Peyer's patch (tissue), 4 donors: Measurements from ENCODE around the gene GNGT1. TPM values are rescaled to one million over a fixed set of nuclear protein-coding genes. Genes with fewer than 3 reads are reported as not detected.
A peak's percentile ranks its signal among the peaks of the same experiment; 100 is the strongest.

Source experiments
- DNase-seq, 3 donors: peaks; one replicate each; pipeline ENCODE4 v3.0.0-alpha.2; 2017 to 2019
- H3K27ac ChIP-seq, 4 donors: fragments of 200-600 bp; sonication (generic); one replicate each; pipeline ENCODE4 v1.5.1; 2016 to 2019
- H3K27me3 ChIP-seq, 2 donors: fragments of 200-600 bp; sonication (generic); one replicate each; pipeline ENCODE4 v1.5.1; 2019
- H3K36me3 ChIP-seq, 3 donors: fragments of 200-600 bp; sonication (generic); one replicate each; pipeline ENCODE4 v1.5.1; 2016 to 2019
- H3K4me1 ChIP-seq, 4 donors: fragments of 200-600 bp; sonication (generic); one replicate each; pipeline ENCODE4 v1.5.1; 2016 to 2019
- H3K4me3 ChIP-seq, 4 donors: fragments of 200-600 bp; sonication (generic); 1 replicate in 3 of 4; 2 replicates in 1 of 4; pipeline ENCODE4 v1.5.1; 2016 to 2019; ENCODE audit warnings: mild to moderate bottlenecking in 1 of 4
- H3K9me3 ChIP-seq, 4 donors: fragments of 200-600 bp; sonication (generic); one replicate each; pipeline ENCODE4 v1.5.1; 2016 to 2019; ENCODE audit warnings: mild to moderate bottlenecking in 1 of 4
- CTCF ChIP-seq, 6 experiments: fragments of 450-650 bp in 4 of 6; fragments of 200-600 bp in 2 of 6; sonication (generic) in 1 of 6; IDR thresholded peaks; one replicate each; pipeline ENCODE4 v1.5.1; 2017 to 2019; ENCODE audit warnings: antibody characterized with exemption in 6 of 6, mild to moderate bottlenecking in 3 of 6, moderate library complexity in 1 of 6
- POLR2A ChIP-seq, 2 donors: fragments of 450-650 bp; IDR thresholded peaks; one replicate each; pipeline ENCODE4 v1.5.1; 2017; ENCODE audit warnings: antibody characterized with exemption in 2 of 2, mild to moderate bottlenecking in 2 of 2, moderate library complexity in 2 of 2
- total RNA-seq, 4 donors: library from RNA; depleted of rRNA; stranded (reverse); fragments of >200 nt; gene quantifications; one replicate each; pipeline ENCODE4 v1.1.0, GENCODE V29; 2016

The GNGT1 gene
- total RNA-seq, 4 donors from 2014 or later, result not detected

GRCh38 chr7:93938293-93938692, 31.9 kb downstream of the GNGT1 start:
- Histone ChIP-seq H3K4me3 (no peak overlapping the region), H3K27me3 (no peaks in the 10 kb centered on the region), H3K36me3 (no peaks in the 10 kb centered on the region), H3K27ac (no peak overlapping the region), H3K4me1 (no peaks in the 10 kb centered on the region), H3K9me3 (no peaks in the 10 kb centered on the region)
- TF ChIP-seq CTCF (IDR thresholded peaks at IDR 0.05) (no peak), POLR2A (IDR thresholded peaks at IDR 0.05) (no peak)
- no peak for DNase-seq

- DNase-seq, result no peak
- Histone ChIP-seq H3K27ac (no peak overlapping the region), H3K36me3 (no peaks in the 10 kb centered on the region)
Observed at GRCh38 chr7:93941945-93942344, 35.6 kb downstream of the GNGT1 start.

GRCh38 chr7:93943816-93944540, 37.6 kb downstream of the GNGT1 start:
- Histone ChIP-seq H3K4me1 (no peaks in the 10 kb centered on the region), H3K4me3 (no peak overlapping the region), H3K27me3 (no peaks in the 10 kb centered on the region), H3K9me3 (no peaks in the 10 kb centered on the region), H3K27ac (no peak overlapping the region), H3K36me3 (no peaks in the 10 kb centered on the region)
- no peak for DNase-seq
- TF ChIP-seq CTCF (IDR thresholded peaks at IDR 0.05) (no peak), POLR2A (IDR thresholded peaks at IDR 0.05) (no peak)

More at GRCh38 chr7:93941945-93942344, 35.6 kb downstream of the GNGT1 start:
- no peaks in the 10 kb centered on the region for H3K4me1 ChIP-seq
- H3K4me3 ChIP-seq, result no peak overlapping the region
- H3K9me3 ChIP-seq, result no peaks in the 10 kb centered on the region
- H3K27me3 ChIP-seq, result no peaks in the 10 kb centered on the region
- TF ChIP-seq CTCF (IDR thresholded peaks at IDR 0.05), result no peak
- no peak for TF ChIP-seq POLR2A (IDR thresholded peaks at IDR 0.05)

GRCh38 chr7:93944673-93945072, 38.3 kb downstream of the GNGT1 start:
- no peak for DNase-seq
- Histone ChIP-seq H3K36me3 (no peaks in the 10 kb centered on the region), H3K4me3 (no peak overlapping the region), H3K27ac (no peak overlapping the region), H3K4me1 (no peaks in the 10 kb centered on the region), H3K9me3 (no peaks in the 10 kb centered on the region), H3K27me3 (no peaks in the 10 kb centered on the region)
- TF ChIP-seq CTCF (IDR thresholded peaks at IDR 0.05) (no peak), POLR2A (IDR thresholded peaks at IDR 0.05) (no peak)

GRCh38 chr7:93945083-93945482, 38.7 kb downstream of the GNGT1 start:
- H3K4me1 ChIP-seq, result no peaks in the 10 kb centered on the region

More at GRCh38 chr7:93945083-93945482, 38.7 kb downstream of the GNGT1 start:
- TF ChIP-seq CTCF (IDR thresholded peaks at IDR 0.05), result no peak
- TF ChIP-seq POLR2A (IDR thresholded peaks at IDR 0.05), result no peak
- peak overlapping the region in 1 of 4 donors; percentile 2 for H3K27ac ChIP-seq
- no peaks in the 10 kb centered on the region for H3K27me3 ChIP-seq
- no peak for DNase-seq
- no peak overlapping the region for H3K4me3 ChIP-seq
- no peaks in the 10 kb centered on the region for H3K36me3 ChIP-seq
- no peaks in the 10 kb centered on the region for H3K9me3 ChIP-seq
